ENCODE data around the gene KCTD8.

Gene KCTD8

DNA sequence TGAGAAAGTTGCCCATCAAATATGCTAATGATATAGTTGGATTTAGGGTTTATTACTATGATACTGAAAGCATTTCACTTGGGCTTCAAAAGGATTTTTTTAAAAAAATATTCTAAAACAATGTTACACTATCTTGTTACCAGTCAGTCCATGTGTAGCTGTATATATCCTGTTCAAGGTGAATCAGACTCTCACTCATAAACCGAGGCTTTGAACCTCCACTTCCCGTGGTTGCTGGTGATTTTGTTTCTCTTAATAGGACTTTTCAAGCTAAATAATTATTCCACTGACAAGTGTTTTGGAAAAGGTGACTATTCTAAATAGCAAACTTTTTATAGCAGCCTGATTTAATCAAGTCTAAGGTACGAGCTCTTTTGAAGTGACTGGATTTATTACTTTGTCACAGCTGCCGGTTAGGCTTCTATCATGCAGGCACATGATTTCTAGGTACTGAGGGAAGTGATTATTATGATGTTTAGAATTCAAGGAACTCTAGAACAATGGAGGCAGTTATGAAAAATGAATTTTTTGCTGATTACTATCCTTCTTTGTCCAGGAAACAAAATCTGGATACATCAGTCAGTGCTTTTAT lies 287.7 kb downstream of the KCTD8 start:
- no peak for DNase-seq

DNA sequence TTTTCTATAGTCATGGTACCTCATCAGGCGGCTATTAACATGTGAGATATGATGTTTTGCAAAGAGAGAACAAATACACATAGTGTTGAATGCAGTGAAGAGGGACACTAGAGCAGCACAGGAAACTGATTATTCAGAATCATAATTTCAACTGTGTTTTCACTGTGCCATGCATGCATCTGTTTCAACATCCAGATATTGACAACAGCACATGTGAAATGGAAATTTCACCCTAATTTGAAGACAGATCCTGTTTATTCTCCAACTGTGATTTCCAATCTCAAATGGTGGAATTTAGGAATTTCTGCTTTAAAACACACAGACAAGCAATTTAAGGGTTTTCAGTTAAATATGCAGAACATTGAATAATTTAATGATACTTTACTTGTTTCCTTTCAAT lies 288.6 kb downstream of the KCTD8 start:
- no peak for DNase-seq

DNA sequence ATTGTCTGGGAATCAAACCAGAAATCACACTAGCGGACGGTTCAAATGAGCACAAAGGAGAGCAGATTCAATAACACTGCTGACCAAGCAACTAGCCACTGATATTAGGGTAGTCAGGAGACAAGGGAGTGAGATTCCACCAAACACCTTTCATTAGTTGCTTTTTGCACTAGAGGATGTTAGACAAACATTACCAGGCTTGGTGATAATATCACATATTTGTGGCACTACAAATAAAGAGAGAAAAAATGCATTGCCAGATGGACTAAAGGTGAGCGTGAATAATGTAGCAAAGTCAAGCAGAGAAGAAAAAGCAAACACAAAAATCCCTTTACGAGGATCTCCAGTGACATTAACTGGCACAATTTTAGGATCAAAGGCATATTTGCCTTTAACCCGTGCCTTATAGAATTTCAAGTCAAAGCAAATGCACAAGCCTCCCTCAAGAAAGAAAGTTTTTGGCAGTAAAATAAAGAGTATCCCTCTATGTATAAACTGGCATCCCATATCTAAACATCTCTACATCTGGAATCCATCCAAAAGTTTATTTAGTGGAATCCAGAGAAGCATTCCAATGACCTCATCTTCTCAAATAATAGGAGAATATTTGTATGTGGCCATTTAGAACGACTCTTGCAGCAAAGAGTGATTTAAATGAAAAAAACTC lies 290.9 kb downstream of the KCTD8 start:
- no peak for DNase-seq

DNA sequence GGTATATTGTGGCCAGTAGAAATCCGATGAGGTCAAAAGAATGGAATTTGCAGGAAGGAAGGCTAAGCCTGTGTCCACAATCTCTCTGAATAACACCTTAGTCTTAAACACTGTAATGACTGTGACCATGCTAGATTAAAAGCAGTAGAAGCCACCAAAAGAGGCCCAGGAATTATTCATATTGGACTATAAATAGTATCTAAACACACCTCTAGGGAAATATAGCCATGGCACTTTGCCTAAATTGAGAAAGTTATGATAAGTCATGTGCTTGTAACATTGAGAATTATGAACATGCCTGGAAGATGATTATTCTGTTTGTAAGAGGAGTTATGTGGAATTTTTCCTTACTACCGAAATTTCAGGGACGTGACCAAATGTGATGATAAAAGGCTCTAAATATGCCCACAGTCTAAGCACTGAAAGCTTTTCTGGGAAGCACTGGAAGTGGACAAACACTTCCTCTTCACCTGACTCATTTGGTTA lies 298.5 kb downstream of the KCTD8 start:
- no peak for DNase-seq

DNA sequence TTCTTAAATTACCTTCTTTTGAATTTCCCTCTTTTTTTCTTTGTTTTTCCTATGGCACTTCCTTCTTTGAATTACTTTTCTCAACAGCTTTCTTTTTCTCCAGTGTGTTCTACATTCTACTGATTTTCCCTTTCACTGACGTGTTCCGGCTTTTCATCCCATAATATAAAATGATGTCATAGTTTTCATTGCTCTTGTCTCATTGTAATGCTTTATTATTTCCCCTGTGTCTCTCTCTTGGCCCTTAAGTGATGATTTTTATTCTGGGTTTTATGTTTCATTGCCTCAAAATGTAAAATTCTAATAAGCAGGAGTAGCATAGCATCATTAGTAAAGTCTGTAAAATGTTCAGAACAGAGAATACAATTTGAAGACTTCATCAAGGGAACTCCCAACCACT lies 299.3 kb downstream of the KCTD8 start:
- no peak for DNase-seq

DNA sequence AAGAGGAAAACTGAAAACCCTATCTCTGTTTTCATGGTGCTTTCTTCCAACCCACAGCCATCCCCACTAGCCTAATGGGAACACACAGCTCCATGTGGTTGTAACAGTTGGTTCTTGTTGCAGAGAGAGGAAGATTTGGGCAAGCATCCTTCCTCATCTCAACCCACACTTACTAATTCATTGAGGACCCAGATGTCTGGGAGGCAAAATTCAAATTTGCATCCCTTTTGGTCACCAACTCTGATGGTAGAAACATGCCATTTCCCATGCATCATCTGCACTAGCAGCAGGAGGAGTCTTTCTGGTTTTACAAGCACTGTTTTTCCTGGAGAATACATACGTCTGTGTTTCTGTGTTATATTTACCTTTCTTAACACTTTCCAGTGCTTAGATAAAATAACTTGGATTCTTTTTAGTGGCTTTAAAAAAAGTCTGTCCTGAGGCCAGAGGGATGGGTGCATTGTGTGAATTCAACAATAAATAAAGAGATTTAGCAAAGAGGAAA lies 301.0 kb downstream of the KCTD8 start:
- DNase-seq, result no peak

DNA sequence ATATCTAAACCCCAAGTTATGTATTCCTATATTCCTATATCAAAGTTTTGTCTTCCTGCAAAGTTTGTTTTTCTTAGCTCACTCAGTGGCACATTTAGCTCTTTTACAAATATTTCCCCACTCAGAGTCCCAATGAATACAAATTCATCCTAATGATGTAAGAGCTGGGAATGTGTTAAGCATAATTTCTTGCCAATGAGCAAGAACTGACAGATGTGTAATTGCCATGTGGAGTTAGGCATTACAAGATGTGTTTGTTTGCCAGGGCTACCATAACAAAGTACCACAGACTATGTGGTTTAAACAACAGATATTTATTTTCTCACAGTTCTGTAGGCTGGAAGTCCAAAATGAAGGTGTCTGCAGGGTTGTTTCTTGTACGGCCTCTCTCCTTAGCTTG lies 302.1 kb downstream of the KCTD8 start:
- DNase-seq, result no peak

DNA sequence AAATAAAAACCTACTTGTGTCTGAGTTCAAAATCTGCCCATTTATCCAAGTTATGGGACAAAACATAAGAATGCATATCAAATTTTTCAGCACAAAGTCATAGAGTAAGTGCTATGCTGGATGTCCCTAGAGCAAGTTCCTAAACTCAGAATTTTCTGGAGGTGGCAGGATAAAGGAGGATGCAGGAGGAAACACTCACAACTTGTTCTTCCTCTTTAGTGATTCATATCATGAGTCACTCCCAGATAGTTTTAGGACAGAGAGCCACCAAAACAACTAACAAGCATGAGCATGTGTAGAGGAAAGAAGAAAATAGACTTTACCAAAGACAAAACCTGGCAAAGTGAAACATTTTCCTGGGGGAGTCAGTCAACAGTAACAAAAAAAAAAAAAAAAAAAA lies 302.7 kb downstream of the KCTD8 start:
- no peak for DNase-seq

DNA sequence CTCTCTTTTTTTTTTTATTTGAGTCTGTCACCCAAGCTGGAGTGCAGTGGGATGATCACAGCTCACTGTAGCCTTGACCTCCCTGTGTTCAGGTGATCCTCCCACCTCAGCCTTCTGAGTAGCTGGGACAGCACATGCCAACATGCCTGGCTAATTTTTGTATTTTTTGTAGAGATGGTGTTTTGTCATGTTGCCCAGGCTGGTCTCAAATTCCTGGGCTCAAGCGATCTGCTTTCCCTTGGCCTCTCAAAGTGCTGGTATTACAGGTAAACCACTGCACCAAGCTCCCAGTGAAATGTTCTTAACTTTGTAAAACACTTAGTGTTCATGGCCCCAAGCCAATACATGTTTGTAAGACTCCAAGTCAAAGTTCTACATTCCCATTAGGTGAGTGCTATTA lies 316.1 kb downstream of the KCTD8 start:
- no peak for DNase-seq
